NOMO-1 (cell line): ENCODE data around the gene TMOD4.
"Not testable (repeated sequence)": the region's sequence is repeated elsewhere in the genome, so short reads cannot be mapped to it uniquely, and the experiment has no call there.

Experiments used
- DNase-seq, 2 experiments: peaks; one replicate each; lab custom pipeline; 2025; ENCODE audit not compliant: unreplicated experiment in 2 of 2; lab: John Stamatoyannopoulos, UW

Gene TMOD4

GRCh38 chr1:151175863-151176262, at the start of gene TMOD4:
Gene TMOD4, minus strand, starts transcription at chr1:151175981. Its CDS starts 1,106 bp downstream, at chr1:151174875.
- DNase-seq: peak; percentile 15 to 25

GRCh38 chr1:151222130-151222529, 46.3 kb upstream of the TMOD4 start:
- DNase-seq: no peak

- DNase-seq: no peak
These were observed 45.8 kb upstream of the TMOD4 start for GRCh38 chr1:151221616-151222015.

DNA sequence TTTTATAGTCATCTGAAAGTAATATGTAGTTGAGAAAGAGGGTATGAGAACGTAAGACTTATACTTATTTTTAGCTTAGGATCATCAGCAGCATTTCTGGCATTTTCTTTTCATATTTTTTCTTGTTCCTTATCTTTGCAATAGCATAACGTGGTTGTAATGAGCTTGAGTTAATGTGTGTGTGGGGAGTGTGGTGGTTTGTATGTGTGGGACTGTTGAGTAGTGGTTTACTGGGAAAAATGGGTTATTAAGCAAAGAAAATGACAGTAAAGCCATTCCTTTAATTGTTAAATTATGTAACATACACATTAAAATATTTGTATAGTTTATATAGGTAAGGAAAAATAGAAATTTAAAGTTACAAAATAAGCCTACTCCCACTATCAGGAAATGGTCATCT, 37.8 kb upstream of the TMOD4 start:
- DNase-seq: no peak

GRCh38 chr1:151211972-151212705, 36.4 kb upstream of the TMOD4 start:
- DNase-seq: no peak

GRCh38 chr1:151210830-151211229, 35.0 kb upstream of the TMOD4 start:
- DNase-seq: no peak

- DNase-seq: not testable (repeated sequence)
These were observed 29.7 kb upstream of the TMOD4 start for GRCh38 chr1:151205381-151205965.

DNA sequence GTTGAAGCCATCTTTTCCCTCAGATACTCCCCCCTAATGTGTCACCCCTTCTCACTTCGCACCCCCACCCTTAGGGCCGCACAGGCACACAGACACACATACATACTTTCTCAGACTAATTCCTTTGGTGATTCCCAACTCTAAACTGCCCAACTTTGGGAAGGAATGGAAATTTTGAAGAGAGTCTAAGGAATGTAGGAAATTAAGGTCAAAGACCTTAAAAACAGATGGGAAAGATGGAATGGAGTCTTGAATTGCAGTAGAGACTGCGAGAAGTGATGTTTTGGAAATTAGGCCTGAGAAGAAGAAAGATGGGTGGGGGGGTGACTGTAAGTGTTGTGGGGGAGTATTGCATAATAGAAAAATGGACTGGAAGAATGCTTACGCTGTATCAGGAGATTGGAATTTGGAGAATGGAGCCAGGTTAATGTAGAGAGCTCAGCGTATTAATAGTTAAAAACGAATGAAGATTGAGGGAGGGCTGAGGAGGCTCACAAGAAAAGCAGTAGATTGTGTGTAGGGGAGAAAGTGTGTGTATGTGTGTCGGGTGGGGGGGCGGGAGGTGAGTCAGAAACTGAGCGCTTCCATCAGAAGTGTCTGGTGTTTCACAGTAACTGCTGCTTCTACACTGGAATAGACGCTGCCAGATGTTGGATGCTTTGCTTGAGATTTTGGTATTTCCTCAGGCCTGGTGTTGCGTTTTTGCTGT, 24.2 kb upstream of the TMOD4 start:
- DNase-seq: no peak

DNA sequence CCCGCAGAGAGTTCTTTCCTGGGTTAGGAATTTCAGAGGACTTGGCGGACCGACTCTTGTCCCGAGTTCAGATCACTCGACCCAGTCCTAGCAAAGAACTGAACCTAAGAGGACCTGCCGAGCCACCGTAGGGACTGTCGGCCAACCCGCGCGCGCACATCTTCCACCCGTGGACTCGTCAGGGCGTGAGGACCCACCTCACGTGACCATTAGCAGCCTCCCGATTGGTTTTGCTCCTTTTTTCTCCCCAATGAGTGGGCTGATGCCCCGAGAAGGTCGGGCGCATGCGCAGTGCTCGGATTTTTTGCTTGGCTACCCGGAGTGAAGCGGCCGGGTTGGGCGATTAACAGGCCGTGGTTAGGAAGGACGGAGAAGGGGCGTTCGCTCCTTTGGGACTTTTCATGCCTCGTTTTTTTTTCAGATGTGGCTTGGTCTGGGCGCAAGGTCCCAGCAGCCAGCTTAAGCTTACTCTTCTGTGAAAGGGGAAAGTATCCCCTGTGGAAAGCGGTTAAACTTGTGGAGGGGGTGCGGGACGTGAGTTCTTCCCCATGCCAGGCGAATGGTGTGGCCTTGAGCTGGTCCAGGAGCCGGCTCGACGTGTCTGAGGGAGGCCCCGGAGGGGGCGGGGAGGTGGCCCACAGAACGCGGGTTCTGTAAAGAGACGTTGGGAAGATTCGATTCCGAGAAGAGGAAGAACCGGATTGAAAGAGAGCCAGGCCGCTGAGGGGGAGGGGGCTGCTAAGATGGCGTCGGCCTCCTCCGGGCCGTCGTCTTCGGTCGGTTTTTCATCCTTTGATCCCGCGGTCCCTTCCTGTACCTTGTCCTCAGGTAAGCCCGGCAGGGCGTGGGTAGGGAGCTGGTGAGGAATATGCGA, 22.7 kb upstream of the TMOD4 start, which contains the start of gene PIP5K1A:
PIP5K1A (plus strand) TSS at position 299 of the 874 bp plus-strand sequence; CDS start at position 744, 445 bp downstream.
- DNase-seq: peak; percentile 99

GRCh38 chr1:151197863-151198253, 22.1 kb upstream of the TMOD4 start:
- no peak for DNase-seq

DNA sequence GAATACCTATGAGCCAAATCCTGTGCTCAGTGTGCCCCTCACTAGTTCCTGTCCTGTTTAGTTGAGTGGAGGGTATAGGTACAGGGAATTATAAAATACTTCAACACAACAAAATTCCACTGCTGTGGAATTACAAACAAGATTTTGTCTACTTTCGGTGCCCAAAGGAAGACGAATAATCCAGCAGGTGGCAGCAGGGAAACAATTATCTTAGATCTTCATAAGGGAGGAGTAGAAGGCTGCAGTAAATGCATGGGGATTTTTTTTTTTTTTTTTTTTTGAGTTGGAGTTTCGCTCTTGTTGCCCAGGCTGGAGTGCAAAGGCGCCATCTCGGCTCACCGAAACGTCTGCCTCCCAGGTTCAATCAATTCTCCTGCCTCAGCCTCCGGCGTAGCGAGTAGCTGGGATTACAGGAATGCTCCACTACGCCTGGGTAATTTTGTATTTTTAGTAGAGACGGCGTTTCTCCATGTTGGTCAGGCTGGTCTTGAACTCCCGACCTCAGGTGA, 20.6 kb upstream of the TMOD4 start:
- peak; percentile 48 to 83 for DNase-seq

DNA sequence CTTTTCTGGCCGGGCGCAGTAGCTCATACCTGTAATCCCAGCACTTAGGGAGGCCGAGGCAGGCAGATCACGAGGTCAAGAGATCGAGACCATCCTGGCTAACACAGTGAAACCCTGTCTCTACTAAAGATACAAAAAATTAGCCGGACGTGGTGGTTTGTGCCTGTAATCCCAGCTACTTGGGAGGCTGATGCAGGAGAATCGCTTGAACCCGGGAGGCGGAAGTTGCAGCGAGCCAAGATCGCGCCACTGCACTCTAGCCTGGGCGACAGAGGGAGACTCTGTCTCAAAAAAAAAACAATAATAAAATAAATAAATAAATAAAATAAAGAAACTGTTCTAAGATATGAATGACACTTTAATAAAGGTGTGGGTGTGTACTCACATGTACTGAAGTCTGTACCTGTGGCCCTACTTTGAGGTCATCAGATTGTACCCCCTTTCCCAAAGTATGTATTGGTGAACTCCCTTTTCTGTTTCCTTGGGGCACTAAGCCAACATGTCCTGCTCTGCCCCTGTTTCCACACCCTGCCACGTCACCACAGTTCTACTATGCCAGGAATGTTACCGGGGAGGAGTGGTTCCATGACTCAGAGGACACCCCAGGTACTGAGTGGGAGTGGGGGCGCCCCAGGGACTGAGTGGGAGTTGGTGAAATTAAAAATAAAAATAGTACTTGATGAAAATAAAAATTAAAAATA, 19.3 kb upstream of the TMOD4 start:
- not testable (repeated sequence) for DNase-seq

GRCh38 chr1:151193856-151194255, 18.1 kb upstream of the TMOD4 start:
- no peak for DNase-seq

DNA sequence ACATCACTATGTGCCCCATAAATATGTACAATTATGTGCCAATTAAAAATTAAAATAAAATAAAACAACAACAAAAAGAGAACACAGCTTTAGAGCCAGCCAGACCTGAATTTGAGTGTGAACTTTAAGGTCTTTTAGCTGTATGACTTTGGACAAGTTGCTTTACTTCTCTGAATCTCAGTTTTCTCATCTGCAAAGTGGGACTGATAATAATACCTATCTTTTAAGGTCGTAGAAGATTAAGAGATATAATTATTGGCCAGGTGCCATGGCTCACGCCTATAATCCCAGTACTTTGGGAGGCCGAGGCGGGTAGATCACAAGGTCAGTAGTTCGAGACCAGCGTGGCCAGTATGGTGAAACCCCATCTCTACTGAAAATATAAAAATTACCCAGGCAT, 17.5 kb upstream of the TMOD4 start:
- DNase-seq: no peak

DNA sequence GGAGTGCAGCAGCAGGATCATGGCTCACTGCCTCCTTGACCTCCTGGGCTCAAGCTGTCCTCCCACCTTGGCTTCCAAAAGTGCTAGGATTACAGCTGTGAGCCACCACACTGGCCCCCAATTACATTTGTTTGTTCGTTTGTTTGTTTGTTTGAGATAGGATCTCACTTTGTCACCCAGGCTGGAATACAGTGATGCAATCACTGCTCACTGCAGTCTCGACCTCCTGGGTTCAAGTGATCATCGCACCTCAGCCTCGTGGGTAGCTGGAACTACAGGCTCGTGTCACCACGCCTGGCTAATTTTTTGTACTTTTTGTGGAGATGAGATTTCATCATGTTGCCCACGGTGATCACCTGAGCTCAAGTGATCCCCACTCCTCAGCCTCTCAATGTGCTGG, 16.3 kb upstream of the TMOD4 start:
- DNase-seq: no peak

GRCh38 chr1:151189637-151190445, 14.1 kb upstream of the TMOD4 start, which contains the start of gene VPS72:
Gene VPS72, minus strand, starts transcription at chr1:151190197. Its CDS starts 76 bp downstream, at chr1:151190121.
- DNase-seq: peak; percentile 85 to 91

GRCh38 chr1:151188667-151189066, 12.9 kb upstream of the TMOD4 start:
- not testable (repeated sequence) for DNase-seq

DNA sequence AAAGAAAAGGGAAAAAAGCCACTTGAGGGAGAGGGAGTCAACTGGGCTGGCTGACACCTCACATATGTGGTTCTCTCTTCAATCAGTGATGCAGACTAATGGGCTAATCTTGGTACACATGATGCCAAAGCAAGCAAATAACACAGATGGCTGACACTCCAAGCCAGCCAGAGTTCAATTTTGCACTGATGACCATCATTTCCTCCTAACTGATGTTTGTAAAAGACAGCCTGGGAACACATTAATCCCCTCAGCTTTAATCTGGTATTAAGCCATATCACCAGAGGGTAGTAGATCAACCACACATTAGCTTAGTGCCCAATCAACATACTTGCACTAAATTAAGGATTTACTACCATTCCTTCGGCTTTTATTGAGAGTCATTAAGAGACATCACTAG, 11.4 kb upstream of the TMOD4 start:
- no peak for DNase-seq

GRCh38 chr1:151184211-151184610, 8.4 kb upstream of the TMOD4 start:
- DNase-seq: no peak
